ENCODE data around the gene ELF1.
"Not testable (repeated sequence)": the region's sequence is repeated elsewhere in the genome, so short reads cannot be mapped to it uniquely, and the experiment has no call there.

ELF1 gene

GRCh38 chr13:41040584-41041334, 21.6 kb upstream of the ELF1 start:
- no peak for DNase-seq

GRCh38 chr13:41039746-41040145, 20.6 kb upstream of the ELF1 start:
- DNase-seq, result no peak

GRCh38 chr13:41036557-41036956, 17.4 kb upstream of the ELF1 start:
- DNase-seq, result not testable (repeated sequence)

- no peak for DNase-seq
Observed at GRCh38 chr13:41034881-41035280, 15.8 kb upstream of the ELF1 start.

- no peak for DNase-seq
Observed at GRCh38 chr13:41034382-41034781, 15.3 kb upstream of the ELF1 start.

- DNase-seq, result no peak
Observed at GRCh38 chr13:41032691-41033376, 13.7 kb upstream of the ELF1 start.

- peak; percentile 11 for DNase-seq
Observed at GRCh38 chr13:41029629-41030028, 10.5 kb upstream of the ELF1 start.

GRCh38 chr13:41028051-41028450, 8.9 kb upstream of the ELF1 start:
- no peak for DNase-seq

GRCh38 chr13:41026788-41027187, 7.7 kb upstream of the ELF1 start:
- DNase-seq, result no peak

- peak; percentile 4 for DNase-seq
Observed at GRCh38 chr13:41025518-41025917, 6.4 kb upstream of the ELF1 start.

- DNase-seq, result peak; percentile 22
Observed at GRCh38 chr13:41019578-41020347, 647 bp upstream of the ELF1 start.

GRCh38 chr13:41018602-41018948, 541 bp downstream of the ELF1 start:
- peak; percentile 39 for DNase-seq

GRCh38 chr13:41017817-41018601, 1.1 kb downstream of the ELF1 start:
- DNase-seq, result peak; percentile 46

- DNase-seq, result peak; percentile 60
Observed at GRCh38 chr13:41017159-41017558, 2.0 kb downstream of the ELF1 start.

GRCh38 chr13:41015920-41016319, 3.2 kb downstream of the ELF1 start:
- DNase-seq, result no peak

GRCh38 chr13:41013835-41014234, 5.3 kb downstream of the ELF1 start:
- DNase-seq, result no peak

- no peak for DNase-seq
Observed at GRCh38 chr13:41012536-41012935, 6.6 kb downstream of the ELF1 start.

GRCh38 chr13:41011382-41011956, 7.6 kb downstream of the ELF1 start:
- no peak for DNase-seq

GRCh38 chr13:41008349-41008980, 10.7 kb downstream of the ELF1 start:
- DNase-seq, result no peak

- DNase-seq, result no peak
Observed at GRCh38 chr13:41007744-41008128, 11.4 kb downstream of the ELF1 start.

- DNase-seq, result peak; percentile 4
Observed at GRCh38 chr13:41006978-41007743, 12.0 kb downstream of the ELF1 start.
